ENCODE measurements around the gene BLACAT1. TPM values are rescaled to one million over a fixed set of nuclear protein-coding genes. Genes with fewer than 3 reads are reported as not detected.

The BLACAT1 gene
- polyA plus RNA-seq, 3 donors, result not detected

- Histone ChIP-seq H3K4me1 (ENCODE audit: control insufficient read depth in 1 of 2, insufficient read depth in 2 of 2, low read length in 2 of 2) (peaks cover 0 to 8% of the 10 kb centered on the region in 2 donors), H3K4me2 (replicated peaks; ENCODE audit: extremely low read depth, low read length, poor library complexity, severe bottlenecking) (peak overlapping the region; percentile 22), H3K27me3 (ENCODE audit: control insufficient read depth in 2 of 2, insufficient read depth in 2 of 2, low read length in 2 of 2) (peaks cover 57 to 88% of the 10 kb centered on the region in 2 donors), H3K9ac (ENCODE audit: insufficient read depth, low read length, poor library complexity, severe bottlenecking) (no peak overlapping the region), H3K4me3 (replicated peaks in 1 of 3; ENCODE audit: low read depth in 2 of 3, low read length in 3 of 3) (no peak overlapping the region), H3K9me3 (replicated peaks in 1 of 2; ENCODE audit: control insufficient read depth in 1 of 2, insufficient read depth in 1 of 2, low read length in 2 of 2) (peaks cover 0 to 18% of the 10 kb centered on the region in 2 donors), H4K20me1 (ENCODE audit: insufficient read depth, low read length) (no peaks in the 10 kb centered on the region), H2AFZ (ENCODE audit: insufficient read depth, low read depth, low read length, poor library complexity, severe bottlenecking) (no peak overlapping the region), H3K36me3 (replicated peaks in 1 of 2; ENCODE audit: control insufficient read depth in 1 of 2, insufficient read depth in 2 of 2, low read length in 2 of 2) (no peaks in the 10 kb centered on the region), H3K79me2 (ENCODE audit: insufficient read depth, low read length) (no peaks in the 10 kb centered on the region), H3K27ac (ENCODE audit: low read depth in 1 of 2, low read length in 2 of 2) (no peak overlapping the region)
- H3K27me3 Mint-ChIP-seq (ENCODE audit: low read depth in 3 of 3), result peaks cover 79 to 90% (median 79%) of the 10 kb centered on the region in 3 donors
- H3K9me3 Mint-ChIP-seq, result peaks cover 0 to 17% (median 2%) of the 10 kb centered on the region in 7 donors
- WGBS (ENCODE audit: insufficient coverage), result 2% methylated on average over 47 of the region's 47 CpGs
- intact Hi-C loops (cut with micrococcal nuclease), result no loop called here
- H3K4me1 Mint-ChIP-seq, result peaks cover 6% of the 10 kb centered on the region
- H3K4me3 Mint-ChIP-seq, result peak overlapping the region in 1 of 2 donors; percentile 69
- TF ChIP-seq CTCF (IDR thresholded peaks at IDR 0.05), result no peak
- no peak for DNase-seq
- H3K27ac Mint-ChIP-seq, result no peak overlapping the region
- H3K36me3 Mint-ChIP-seq, result no peaks in the 10 kb centered on the region
These were observed 580 bp upstream of the BLACAT1 start for GRCh38 chr1:205456383-205456867.

GRCh38 chr1:205454903-205455335 lies 926 bp downstream of the BLACAT1 start:
- no peaks in the 10 kb centered on the region for H3K79me2 ChIP-seq (ENCODE audit: insufficient read depth, low read length)
- H3K4me3 Mint-ChIP-seq, result peak overlapping the region in 1 of 2 donors; percentile 74
- H3K4me1 ChIP-seq (ENCODE audit: control insufficient read depth in 1 of 2, insufficient read depth in 2 of 2, low read length in 2 of 2), result peaks cover 0 to 8% of the 10 kb centered on the region in 2 donors
- no peaks in the 10 kb centered on the region for H4K20me1 ChIP-seq (ENCODE audit: insufficient read depth, low read length)
- H3K27me3 Mint-ChIP-seq (ENCODE audit: low read depth in 3 of 3), result peaks cover 74 to 91% (median 78%) of the 10 kb centered on the region in 3 donors
- H3K27me3 ChIP-seq (ENCODE audit: control insufficient read depth in 2 of 2, insufficient read depth in 2 of 2, low read length in 2 of 2), result peaks cover 53 to 91% of the 10 kb centered on the region in 2 donors
- no peak for DNase-seq
- no peak for TF ChIP-seq CTCF (IDR thresholded peaks at IDR 0.05)
- no peak overlapping the region for H2AFZ ChIP-seq (ENCODE audit: insufficient read depth, low read depth, low read length, poor library complexity, severe bottlenecking)
- no peak overlapping the region for H3K4me2 ChIP-seq (replicated peaks; ENCODE audit: extremely low read depth, low read length, poor library complexity, severe bottlenecking)
- peaks cover 6% of the 10 kb centered on the region for H3K4me1 Mint-ChIP-seq
- H3K27ac Mint-ChIP-seq, result no peak overlapping the region
- H3K27ac ChIP-seq (ENCODE audit: low read depth in 1 of 2, low read length in 2 of 2), result no peak overlapping the region
- no peaks in the 10 kb centered on the region for H3K36me3 Mint-ChIP-seq
- no peaks in the 10 kb centered on the region for H3K36me3 ChIP-seq (replicated peaks in 1 of 2; ENCODE audit: control insufficient read depth in 1 of 2, insufficient read depth in 2 of 2, low read length in 2 of 2)
- H3K9me3 Mint-ChIP-seq, result peaks cover 0 to 17% (median 2%) of the 10 kb centered on the region in 7 donors
- no peak overlapping the region for H3K9ac ChIP-seq (ENCODE audit: insufficient read depth, low read length, poor library complexity, severe bottlenecking)
- intact Hi-C loops (cut with micrococcal nuclease), result no loop called here
- H3K4me3 ChIP-seq (replicated peaks in 1 of 3; ENCODE audit: low read depth in 2 of 3, low read length in 3 of 3), result no peak overlapping the region
- 10% methylated on average over 2 of the region's 6 CpGs for WGBS (ENCODE audit: insufficient coverage)
- H3K9me3 ChIP-seq (replicated peaks in 1 of 2; ENCODE audit: control insufficient read depth in 1 of 2, insufficient read depth in 1 of 2, low read length in 2 of 2), result peaks cover 0 to 18% of the 10 kb centered on the region in 2 donors

Data from CD14-positive monocyte (primary cell).